ENCODE results near the gene CCDC146.
"Not testable (repeated sequence)": the region's sequence is repeated elsewhere in the genome, so short reads cannot be mapped to it uniquely, and the experiment has no call there.

CCDC146 gene

DNA sequence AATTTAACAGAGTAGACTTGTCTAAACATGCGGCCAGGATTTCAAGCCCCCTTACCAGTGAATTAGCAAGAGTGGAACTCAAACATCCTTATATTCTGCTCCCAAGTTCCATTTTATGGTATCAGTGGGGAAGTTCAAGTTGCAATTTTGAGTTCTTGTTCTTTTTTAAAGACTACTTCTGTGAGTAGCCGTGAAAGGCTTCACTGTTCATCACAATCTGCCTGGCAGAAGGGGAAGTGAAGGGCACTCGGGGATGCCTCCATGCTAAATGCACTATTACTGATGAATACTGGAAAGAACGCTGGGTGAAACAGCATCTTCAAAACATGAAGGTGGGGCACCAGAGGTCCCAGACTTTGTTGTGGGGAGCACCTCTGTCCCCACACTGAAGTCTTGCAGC lies 99.7 kb downstream of the CCDC146 start:
- H3K9ac ChIP-seq (ENCODE audit: low read depth in 1 of 2, low read length in 2 of 2), result no peak overlapping the region
- H3K36me3 ChIP-seq (ENCODE audit: control insufficient read depth in 2 of 2, insufficient read depth in 2 of 2, low read length in 2 of 2), result no peaks in the 10 kb centered on the region
- H3K4me1 ChIP-seq (ENCODE audit: control insufficient read depth in 2 of 2, insufficient read depth in 2 of 2, low read length in 2 of 2), result peaks cover 0 to 11% of the 10 kb centered on the region in 2 donors
- H3K27me3 ChIP-seq (ENCODE audit: control insufficient read depth in 2 of 2, insufficient read depth in 2 of 2, low read length in 2 of 2), result no peaks in the 10 kb centered on the region
- no peaks in the 10 kb centered on the region for H3K9me3 ChIP-seq (ENCODE audit: control insufficient read depth in 2 of 2, low read length in 2 of 2)
- no peak overlapping the region for H3K4me3 ChIP-seq (ENCODE audit: low read length in 2 of 2)
- no peak overlapping the region for H3K27ac ChIP-seq (ENCODE audit: low read depth in 2 of 2, low read length in 2 of 2)

DNA sequence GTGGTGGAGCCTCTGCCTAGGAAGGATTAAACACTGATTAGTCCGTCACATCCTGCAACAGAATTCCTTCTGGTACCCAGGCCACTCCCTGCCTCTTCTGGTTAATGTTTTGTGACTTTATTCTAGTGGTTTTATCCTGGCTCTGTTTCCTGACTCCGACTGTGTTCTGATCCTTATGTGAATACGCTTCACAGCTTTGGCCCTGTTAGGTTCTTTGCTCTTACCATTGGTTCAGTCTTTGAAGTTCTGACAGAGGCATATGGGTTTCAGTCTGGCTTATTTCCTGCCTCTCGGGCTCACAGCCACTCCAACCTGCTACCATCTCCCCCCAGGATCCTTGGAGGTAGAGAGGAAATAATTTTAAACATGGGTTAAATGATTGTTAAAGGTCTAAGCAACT lies 100.4 kb downstream of the CCDC146 start:
- Histone ChIP-seq H3K9me3 (ENCODE audit: control insufficient read depth in 2 of 2, low read length in 2 of 2) (no peaks in the 10 kb centered on the region), H3K9ac (ENCODE audit: low read depth in 1 of 2, low read length in 2 of 2) (no peak overlapping the region), H3K36me3 (ENCODE audit: control insufficient read depth in 2 of 2, insufficient read depth in 2 of 2, low read length in 2 of 2) (no peaks in the 10 kb centered on the region), H3K27me3 (ENCODE audit: control insufficient read depth in 2 of 2, insufficient read depth in 2 of 2, low read length in 2 of 2) (no peaks in the 10 kb centered on the region), H3K4me3 (ENCODE audit: low read length in 2 of 2) (no peak overlapping the region), H3K27ac (ENCODE audit: low read depth in 2 of 2, low read length in 2 of 2) (no peak overlapping the region), H3K4me1 (ENCODE audit: control insufficient read depth in 2 of 2, insufficient read depth in 2 of 2, low read length in 2 of 2) (peaks cover 0 to 10% of the 10 kb centered on the region in 2 donors)

DNA sequence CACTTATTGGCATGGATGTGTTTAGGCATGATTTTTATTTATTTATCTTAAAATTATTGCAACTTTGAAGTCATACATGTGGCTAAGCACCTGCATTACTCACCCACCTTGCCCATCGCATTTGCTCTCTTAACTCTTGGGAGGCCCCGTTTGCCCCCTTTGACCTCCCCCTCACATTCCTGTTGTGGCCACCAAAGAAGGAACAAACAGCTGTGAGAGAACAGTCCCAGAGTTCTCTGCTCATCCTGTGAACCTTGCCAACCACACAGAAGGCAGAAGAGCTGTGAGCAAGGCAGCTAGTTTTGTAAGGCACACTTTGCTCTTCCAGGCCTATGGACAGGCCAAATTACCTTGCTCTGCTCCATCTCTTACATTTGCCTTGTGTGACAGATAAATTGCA lies 100.8 kb downstream of the CCDC146 start:
- Histone ChIP-seq H3K27me3 (ENCODE audit: control insufficient read depth in 2 of 2, insufficient read depth in 2 of 2, low read length in 2 of 2) (no peaks in the 10 kb centered on the region), H3K9ac (ENCODE audit: low read depth in 1 of 2, low read length in 2 of 2) (no peak overlapping the region), H3K36me3 (ENCODE audit: control insufficient read depth in 2 of 2, insufficient read depth in 2 of 2, low read length in 2 of 2) (no peaks in the 10 kb centered on the region), H3K4me1 (ENCODE audit: control insufficient read depth in 2 of 2, insufficient read depth in 2 of 2, low read length in 2 of 2) (peaks cover 0 to 10% of the 10 kb centered on the region in 2 donors), H3K27ac (ENCODE audit: low read depth in 2 of 2, low read length in 2 of 2) (no peak overlapping the region), H3K9me3 (ENCODE audit: control insufficient read depth in 2 of 2, low read length in 2 of 2) (no peaks in the 10 kb centered on the region), H3K4me3 (ENCODE audit: low read length in 2 of 2) (no peak overlapping the region)

- Histone ChIP-seq H3K27me3 (ENCODE audit: control insufficient read depth in 2 of 2, insufficient read depth in 2 of 2, low read length in 2 of 2) (no peaks in the 10 kb centered on the region), H3K4me1 (ENCODE audit: control insufficient read depth in 2 of 2, insufficient read depth in 2 of 2, low read length in 2 of 2) (peaks cover 0 to 10% of the 10 kb centered on the region in 2 donors), H3K4me3 (ENCODE audit: low read length in 2 of 2) (no peak overlapping the region), H3K9me3 (ENCODE audit: control insufficient read depth in 2 of 2, low read length in 2 of 2) (peaks cover 0 to 2% of the 10 kb centered on the region in 2 donors), H3K27ac (ENCODE audit: low read depth in 2 of 2, low read length in 2 of 2) (no peak overlapping the region), H3K9ac (ENCODE audit: low read depth in 1 of 2, low read length in 2 of 2) (no peak overlapping the region), H3K36me3 (ENCODE audit: control insufficient read depth in 2 of 2, insufficient read depth in 2 of 2, low read length in 2 of 2) (no peaks in the 10 kb centered on the region)
Measured at GRCh38 chr7:77226357-77226839, 104.0 kb downstream of the CCDC146 start.

DNA sequence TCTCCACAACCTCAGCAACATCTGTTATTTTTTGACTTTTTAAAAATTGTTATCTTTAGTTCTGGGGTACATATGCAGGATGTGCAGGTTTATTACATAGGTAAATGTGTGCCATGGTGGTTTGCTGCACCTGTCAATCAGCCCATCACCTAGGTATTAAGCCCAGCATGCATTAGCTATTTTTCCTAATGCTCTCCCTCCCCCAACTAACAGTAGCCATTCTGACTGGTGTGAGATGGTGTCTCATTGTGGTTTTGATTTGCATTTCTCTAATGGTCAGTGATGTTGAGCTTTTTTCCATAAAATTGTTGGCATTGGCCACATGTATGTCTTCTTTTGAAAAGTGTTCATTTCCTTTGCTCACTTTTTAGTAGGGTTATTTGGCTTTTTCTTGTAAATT lies 106.4 kb downstream of the CCDC146 start:
- H3K27ac ChIP-seq (ENCODE audit: low read depth in 2 of 2, low read length in 2 of 2); H3K36me3 ChIP-seq (ENCODE audit: control insufficient read depth in 2 of 2, insufficient read depth in 2 of 2, low read length in 2 of 2); H3K9me3 ChIP-seq (ENCODE audit: control insufficient read depth in 2 of 2, low read length in 2 of 2); H3K27me3 ChIP-seq (ENCODE audit: control insufficient read depth in 2 of 2, insufficient read depth in 2 of 2, low read length in 2 of 2); H3K4me3 ChIP-seq (ENCODE audit: low read length in 2 of 2); H3K9ac ChIP-seq (ENCODE audit: low read depth in 1 of 2, low read length in 2 of 2): not testable (repeated sequence)
- peaks cover 0 to 10% of the 10 kb centered on the region in 2 donors for H3K4me1 ChIP-seq (ENCODE audit: control insufficient read depth in 2 of 2, insufficient read depth in 2 of 2, low read length in 2 of 2)

- no peak overlapping the region for H3K9ac ChIP-seq (ENCODE audit: low read depth in 1 of 2, low read length in 2 of 2)
- H3K27me3 ChIP-seq (ENCODE audit: control insufficient read depth in 2 of 2, insufficient read depth in 2 of 2, low read length in 2 of 2), result no peaks in the 10 kb centered on the region
- H3K4me1 ChIP-seq (ENCODE audit: control insufficient read depth in 2 of 2, insufficient read depth in 2 of 2, low read length in 2 of 2), result no peaks in the 10 kb centered on the region
- no peak overlapping the region for H3K4me3 ChIP-seq (ENCODE audit: low read length in 2 of 2)
- no peaks in the 10 kb centered on the region for H3K36me3 ChIP-seq (ENCODE audit: control insufficient read depth in 2 of 2, insufficient read depth in 2 of 2, low read length in 2 of 2)
- H3K9me3 ChIP-seq (ENCODE audit: control insufficient read depth in 2 of 2, low read length in 2 of 2), result peaks cover 0 to 2% of the 10 kb centered on the region in 2 donors
- H3K27ac ChIP-seq (ENCODE audit: low read depth in 2 of 2, low read length in 2 of 2), result no peak overlapping the region
Measured at GRCh38 chr7:77232467-77232866, 110.1 kb downstream of the CCDC146 start.

DNA sequence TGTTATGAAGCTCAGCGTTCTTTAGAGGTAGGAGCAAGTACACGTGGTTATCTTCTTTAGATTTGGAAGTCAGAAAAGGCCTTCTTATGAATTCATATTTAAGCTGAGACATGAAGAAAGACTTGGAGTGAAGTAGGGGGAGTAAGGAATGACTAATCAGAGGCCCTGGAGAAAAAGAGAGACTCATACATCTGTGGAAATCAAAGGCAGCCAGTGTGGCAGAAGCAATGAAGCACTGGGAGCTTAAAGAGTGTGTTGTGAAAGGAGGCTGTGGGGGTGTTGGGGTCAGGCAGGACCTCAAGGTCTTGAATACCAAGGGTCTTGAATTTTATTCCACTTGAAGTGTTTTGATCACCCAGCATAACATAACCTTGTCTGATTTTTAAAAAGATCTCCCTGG lies 112.9 kb downstream of the CCDC146 start:
- no peaks in the 10 kb centered on the region for H3K36me3 ChIP-seq (ENCODE audit: control insufficient read depth in 2 of 2, insufficient read depth in 2 of 2, low read length in 2 of 2)
- H3K4me3 ChIP-seq (ENCODE audit: low read length in 2 of 2), result no peak overlapping the region
- no peaks in the 10 kb centered on the region for H3K4me1 ChIP-seq (ENCODE audit: control insufficient read depth in 2 of 2, insufficient read depth in 2 of 2, low read length in 2 of 2)
- peaks cover 0 to 2% of the 10 kb centered on the region in 2 donors for H3K9me3 ChIP-seq (ENCODE audit: control insufficient read depth in 2 of 2, low read length in 2 of 2)
- no peaks in the 10 kb centered on the region for H3K27me3 ChIP-seq (ENCODE audit: control insufficient read depth in 2 of 2, insufficient read depth in 2 of 2, low read length in 2 of 2)
- no peak overlapping the region for H3K9ac ChIP-seq (ENCODE audit: low read depth in 1 of 2, low read length in 2 of 2)
- H3K27ac ChIP-seq (ENCODE audit: low read depth in 2 of 2, low read length in 2 of 2), result no peak overlapping the region

GRCh38 chr7:77238703-77239136 lies 116.3 kb downstream of the CCDC146 start:
- Histone ChIP-seq H3K27me3 (ENCODE audit: control insufficient read depth in 2 of 2, insufficient read depth in 2 of 2, low read length in 2 of 2) (no peaks in the 10 kb centered on the region), H3K4me1 (ENCODE audit: control insufficient read depth in 2 of 2, insufficient read depth in 2 of 2, low read length in 2 of 2) (no peaks in the 10 kb centered on the region), H3K36me3 (ENCODE audit: control insufficient read depth in 2 of 2, insufficient read depth in 2 of 2, low read length in 2 of 2) (no peaks in the 10 kb centered on the region), H3K27ac (ENCODE audit: low read depth in 2 of 2, low read length in 2 of 2) (peak overlapping the region in 1 of 2 donors; percentile 14), H3K4me3 (ENCODE audit: low read length in 2 of 2) (no peak overlapping the region), H3K9ac (ENCODE audit: low read depth in 1 of 2, low read length in 2 of 2) (no peak overlapping the region), H3K9me3 (ENCODE audit: control insufficient read depth in 2 of 2, low read length in 2 of 2) (no peaks in the 10 kb centered on the region)

DNA sequence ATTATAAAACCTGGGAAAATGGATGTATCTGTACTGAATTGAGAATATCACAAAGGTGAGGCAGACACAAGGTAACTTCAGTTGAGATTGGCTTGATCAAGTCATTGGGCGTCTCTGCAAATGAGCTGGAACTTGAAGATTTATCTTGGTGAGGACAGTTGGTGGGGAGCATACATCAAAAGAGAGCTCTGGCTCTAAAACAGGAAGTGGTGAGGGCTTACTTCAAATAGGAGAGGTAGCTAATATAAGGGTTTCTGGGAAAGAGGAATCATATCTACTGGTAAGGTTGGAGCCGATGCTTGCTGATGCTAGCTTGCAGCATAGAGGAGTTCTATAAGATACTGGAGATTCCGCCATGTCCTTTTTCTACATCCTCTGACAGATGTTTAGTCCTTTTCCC lies 117.1 kb downstream of the CCDC146 start:
- Histone ChIP-seq H3K9ac (ENCODE audit: low read depth in 1 of 2, low read length in 2 of 2) (no peak overlapping the region), H3K27me3 (ENCODE audit: control insufficient read depth in 2 of 2, insufficient read depth in 2 of 2, low read length in 2 of 2) (no peaks in the 10 kb centered on the region), H3K36me3 (ENCODE audit: control insufficient read depth in 2 of 2, insufficient read depth in 2 of 2, low read length in 2 of 2) (no peaks in the 10 kb centered on the region), H3K4me1 (ENCODE audit: control insufficient read depth in 2 of 2, insufficient read depth in 2 of 2, low read length in 2 of 2) (no peaks in the 10 kb centered on the region), H3K9me3 (ENCODE audit: control insufficient read depth in 2 of 2, low read length in 2 of 2) (no peaks in the 10 kb centered on the region), H3K27ac (ENCODE audit: low read depth in 2 of 2, low read length in 2 of 2) (peak overlapping the region; percentile 13 to 14), H3K4me3 (ENCODE audit: low read length in 2 of 2) (no peak overlapping the region)

- no peaks in the 10 kb centered on the region for H3K36me3 ChIP-seq (ENCODE audit: control insufficient read depth in 2 of 2, insufficient read depth in 2 of 2, low read length in 2 of 2)
- no peak overlapping the region for H3K9ac ChIP-seq (ENCODE audit: low read depth in 1 of 2, low read length in 2 of 2)
- H3K27ac ChIP-seq (ENCODE audit: low read depth in 2 of 2, low read length in 2 of 2), result peak overlapping the region in 1 of 2 donors; percentile 48
- H3K9me3 ChIP-seq (ENCODE audit: control insufficient read depth in 2 of 2, low read length in 2 of 2), result no peaks in the 10 kb centered on the region
- no peaks in the 10 kb centered on the region for H3K4me1 ChIP-seq (ENCODE audit: control insufficient read depth in 2 of 2, insufficient read depth in 2 of 2, low read length in 2 of 2)
- no peak overlapping the region for H3K4me3 ChIP-seq (ENCODE audit: low read length in 2 of 2)
- no peaks in the 10 kb centered on the region for H3K27me3 ChIP-seq (ENCODE audit: control insufficient read depth in 2 of 2, insufficient read depth in 2 of 2, low read length in 2 of 2)
Measured at GRCh38 chr7:77242068-77242467, 119.7 kb downstream of the CCDC146 start.

GRCh38 chr7:77242554-77242953 lies 120.1 kb downstream of the CCDC146 start:
- peak overlapping the region in 1 of 2 donors; percentile 48 for H3K27ac ChIP-seq (ENCODE audit: low read depth in 2 of 2, low read length in 2 of 2)

More at GRCh38 chr7:77242554-77242953, 120.1 kb downstream of the CCDC146 start:
- Histone ChIP-seq H3K9me3 (ENCODE audit: control insufficient read depth in 2 of 2, low read length in 2 of 2) (no peaks in the 10 kb centered on the region), H3K27me3 (ENCODE audit: control insufficient read depth in 2 of 2, insufficient read depth in 2 of 2, low read length in 2 of 2) (no peaks in the 10 kb centered on the region), H3K9ac (ENCODE audit: low read depth in 1 of 2, low read length in 2 of 2) (no peak overlapping the region), H3K4me1 (ENCODE audit: control insufficient read depth in 2 of 2, insufficient read depth in 2 of 2, low read length in 2 of 2) (no peaks in the 10 kb centered on the region), H3K4me3 (ENCODE audit: low read length in 2 of 2) (no peak overlapping the region), H3K36me3 (ENCODE audit: control insufficient read depth in 2 of 2, insufficient read depth in 2 of 2, low read length in 2 of 2) (no peaks in the 10 kb centered on the region)
